Naive thymus-derived CD4-positive, alpha-beta T cell (primary cell): ENCODE results near the gene ZNF677. TPM values are rescaled to one million over a fixed set of nuclear protein-coding genes. Genes with fewer than 3 reads are reported as not detected.
"Not testable (repeated sequence)": the region's sequence is repeated elsewhere in the genome, so short reads cannot be mapped to it uniquely, and the experiment has no call there.

Experiments
- ATAC-seq: fragments of 150-1000 bp; cut with Tn5 transposase; 2 replicates; pipeline ENCODE4 v1.10.0; 2021; ENCODE audit warnings: mild to moderate bottlenecking, moderate library complexity
- CTCF ChIA-PET: fragments of 350-600 bp; sonication (Branson Sonifier 250); formaldehyde crosslinking; loops from one replicate; lab custom pipeline; 2021; ENCODE audit warnings: antibody characterized with exemption; lab: Charles Lee
- POLR2A ChIA-PET: fragments of 350-600 bp; sonication (Branson Sonifier 250); formaldehyde crosslinking; loops from one replicate; lab custom pipeline; 2021; ENCODE audit warnings: antibody characterized with exemption, inconsistent platforms; lab: Charles Lee
- DNase-seq, 9 donors: peaks; one replicate each; pipeline versions ENCODE4 v3.0.0 to v3.0.0-alpha.2; 2020 to 2022; ENCODE audit warnings: mixed read lengths in 1 of 9
- H3K27ac ChIP-seq: one replicate; pipeline ENCODE4 v1.7.0; 2013; ENCODE audit warnings: mild to moderate bottlenecking, low read depth, low read length, moderate library complexity
- H3K27me3 ChIP-seq, 2 donors: one replicate each; pipeline ENCODE4 v1.7.0; 2013; ENCODE audit warnings: low read length in 2 of 2, mild to moderate bottlenecking in 2 of 2, moderate library complexity in 2 of 2; ENCODE audit not compliant: control insufficient read depth in 2 of 2, insufficient read depth in 2 of 2
- H3K36me3 ChIP-seq, 3 experiments: 1 replicate in 2 of 3; 2 replicates in 1 of 3; pipeline ENCODE4 v1.7.0; 2013; ENCODE audit warnings: low read length in 3 of 3, mild to moderate bottlenecking in 3 of 3, moderate library complexity in 1 of 3; ENCODE audit not compliant: insufficient read depth in 3 of 3, control insufficient read depth in 2 of 3
- H3K4me1 ChIP-seq, 2 donors: one replicate each; pipeline ENCODE4 v1.7.0; 2013; ENCODE audit warnings: low read length in 2 of 2, mild to moderate bottlenecking in 2 of 2, moderate library complexity in 1 of 2; ENCODE audit not compliant: control insufficient read depth in 2 of 2, insufficient read depth in 2 of 2
- H3K4me3 ChIP-seq: 2 replicates; pipeline ENCODE4 v1.7.0; 2013; ENCODE audit warnings: mild to moderate bottlenecking, low read length
- H3K9me3 ChIP-seq, 3 experiments: 1 replicate in 2 of 3; 2 replicates in 1 of 3; pipeline ENCODE4 v1.7.0; 2013; ENCODE audit warnings: low read length in 3 of 3; ENCODE audit not compliant: control insufficient read depth in 2 of 3
- H3K27ac Mint-ChIP-seq, 9 donors: one replicate each; pipeline ENCODE4 v1.8.0; 2020 to 2022; ENCODE audit warnings: mixed read lengths in 9 of 9, mild to moderate bottlenecking in 8 of 9, moderate library complexity in 5 of 9, inconsistent platforms in 2 of 9
- H3K27me3 Mint-ChIP-seq, 5 donors: one replicate each; pipeline ENCODE4 v1.8.0; 2021 to 2022; ENCODE audit warnings: mixed read lengths in 5 of 5, mild to moderate bottlenecking in 1 of 5
- H3K36me3 Mint-ChIP-seq, 5 donors: one replicate each; pipeline ENCODE4 v1.8.0; 2020 to 2022; ENCODE audit warnings: mixed read lengths in 5 of 5, mild to moderate bottlenecking in 3 of 5, inconsistent platforms in 1 of 5
- H3K4me1 Mint-ChIP-seq, 7 donors: one replicate each; pipeline ENCODE4 v1.8.0; 2020 to 2022; ENCODE audit warnings: mixed read lengths in 7 of 7, mild to moderate bottlenecking in 3 of 7, inconsistent platforms in 1 of 7
- H3K4me3 Mint-ChIP-seq, 10 donors: one replicate each; pipeline ENCODE4 v1.8.0; 2020 to 2022; ENCODE audit warnings: mild to moderate bottlenecking in 10 of 10, mixed read lengths in 10 of 10, moderate library complexity in 6 of 10, inconsistent platforms in 2 of 10
- H3K9me3 Mint-ChIP-seq, 11 donors: one replicate each; pipeline ENCODE4 v1.8.0; 2020 to 2022; ENCODE audit warnings: mixed read lengths in 11 of 11, mild to moderate bottlenecking in 4 of 11, inconsistent platforms in 1 of 11, moderate library complexity in 1 of 11
- intact Hi-C, 2 donors: fragments of 100-400 bp; cut with micrococcal nuclease; formaldehyde crosslinking; loops; one replicate each; pipeline ENCODE4 v1.15.1; 2023
- polyA plus RNA-seq, 2 donors: library from polyadenylated mRNA; unstranded; fragments of 300-500 nt; fragmentation: Illumina TruSeq; gene quantifications; one replicate each; pipeline ENCODE4 v1.2.3, GENCODE V29; 2021
- total RNA-seq, 6 experiments: library from RNA in 5 of 6; stranded (reverse) in 5 of 6; gene quantifications; 1 replicate in 5 of 6; 2 replicates in 1 of 6; pipeline ENCODE4 v1.2.3 and lab custom pipeline; 2021 to 2026

ZNF677 gene
- total and polyA plus RNA-seq, 7 experiments from 2014 or later: 2.2 to 29.9 (median 20.5) TPM

DNA sequence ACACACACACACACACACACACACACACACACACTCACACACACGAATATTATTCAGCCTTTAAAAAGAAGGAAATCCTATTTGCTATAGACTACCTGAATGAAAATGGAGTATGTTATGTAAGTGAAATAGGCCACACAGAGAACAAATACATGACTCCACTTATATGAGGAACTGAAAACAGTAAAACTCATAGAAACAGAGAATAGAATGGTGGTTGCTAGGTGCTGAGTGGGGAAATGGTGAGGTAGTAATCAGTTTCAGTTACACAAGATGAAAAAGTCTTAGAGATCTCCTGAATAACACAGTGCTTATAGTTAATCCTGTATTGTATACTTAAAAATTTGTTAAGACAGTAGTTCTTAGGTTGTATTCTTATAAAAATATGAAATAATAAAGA is 8.2 kb downstream of the ZNF677 start:
- H3K4me1 ChIP-seq: no peaks in the 10 kb centered on the region
- no peak overlapping the region for H3K4me3 ChIP-seq
- no peak overlapping the region for H3K27ac ChIP-seq
- H3K27me3 ChIP-seq: no peaks in the 10 kb centered on the region
- H3K9me3 ChIP-seq: peaks cover 6 to 57% (median 7%) of the 10 kb centered on the region in 3 experiments
- CTCF ChIA-PET: no interaction called here
- peaks cover 0 to 48% (median 0%) of the 10 kb centered on the region in 3 experiments for H3K36me3 ChIP-seq
- no peak for ATAC-seq
- peaks cover 0 to 1% (median 0%) of the 10 kb centered on the region in 7 donors for H3K4me1 Mint-ChIP-seq
- intact Hi-C loops: no loop called here
- H3K36me3 Mint-ChIP-seq: peaks cover 10 to 91% (median 56%) of the 10 kb centered on the region in 5 donors
- peaks cover 0 to 5% (median 0%) of the 10 kb centered on the region in 5 donors for H3K27me3 Mint-ChIP-seq
- no peak overlapping the region for H3K27ac Mint-ChIP-seq
- POLR2A ChIA-PET: no interaction called here
- peaks cover 14 to 95% (median 78%) of the 10 kb centered on the region in 11 donors for H3K9me3 Mint-ChIP-seq
- no peak for DNase-seq
- no peak overlapping the region for H3K4me3 Mint-ChIP-seq

DNA sequence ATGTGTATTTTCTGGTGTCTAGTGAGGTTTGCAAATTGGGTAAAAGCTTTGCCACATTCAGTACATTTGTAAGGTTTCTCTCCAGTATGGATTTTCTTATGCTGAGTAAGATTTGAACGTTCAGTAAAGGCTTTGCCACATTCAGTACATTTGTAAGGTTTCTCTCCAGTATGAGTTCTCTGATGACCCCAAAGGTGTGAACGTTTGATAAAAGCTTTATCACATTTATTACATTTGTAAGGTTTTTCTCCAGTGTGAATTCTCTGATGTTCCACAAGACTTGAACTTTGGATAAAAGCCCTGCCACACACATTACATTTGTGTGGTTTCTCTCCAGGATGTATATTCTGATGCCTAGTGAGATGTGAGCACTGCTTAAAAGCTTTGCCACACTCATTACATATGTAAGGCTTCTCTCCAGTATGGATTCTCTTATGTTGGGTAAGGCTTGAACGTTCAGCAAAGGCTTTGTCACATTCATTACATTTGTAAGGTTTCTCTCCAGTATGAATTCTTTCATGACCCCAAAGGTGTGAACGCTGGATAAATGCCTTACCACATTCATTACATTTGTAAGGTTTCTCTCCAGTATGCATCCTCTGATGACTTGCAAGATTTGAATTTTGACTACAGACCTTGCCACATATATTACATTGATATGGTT is 17.4 kb downstream of the ZNF677 start:
- Histone ChIP-seq H3K4me3 (no peak overlapping the region), H3K9me3 (peaks cover 3 to 96% (median 17%) of the 10 kb centered on the region in 3 experiments), H3K4me1 (no peaks in the 10 kb centered on the region), H3K27ac (no peak overlapping the region), H3K36me3 (peaks cover 0 to 35% (median 0%) of the 10 kb centered on the region in 3 experiments), H3K27me3 (no peaks in the 10 kb centered on the region)
- H3K4me1 Mint-ChIP-seq: no peaks in the 10 kb centered on the region
- H3K27me3 Mint-ChIP-seq: no peaks in the 10 kb centered on the region
- POLR2A ChIA-PET: no interaction called here
- intact Hi-C loops: no loop called here
- H3K9me3 Mint-ChIP-seq: peaks cover 5 to 99% (median 74%) of the 10 kb centered on the region in 11 donors
- ATAC-seq (no peak), DNase-seq (no peak)
- no peak overlapping the region for H3K27ac Mint-ChIP-seq
- H3K36me3 Mint-ChIP-seq: peaks cover 9 to 59% (median 36%) of the 10 kb centered on the region in 5 donors
- CTCF ChIA-PET: no interaction called here
- H3K4me3 Mint-ChIP-seq: no peak overlapping the region

DNA sequence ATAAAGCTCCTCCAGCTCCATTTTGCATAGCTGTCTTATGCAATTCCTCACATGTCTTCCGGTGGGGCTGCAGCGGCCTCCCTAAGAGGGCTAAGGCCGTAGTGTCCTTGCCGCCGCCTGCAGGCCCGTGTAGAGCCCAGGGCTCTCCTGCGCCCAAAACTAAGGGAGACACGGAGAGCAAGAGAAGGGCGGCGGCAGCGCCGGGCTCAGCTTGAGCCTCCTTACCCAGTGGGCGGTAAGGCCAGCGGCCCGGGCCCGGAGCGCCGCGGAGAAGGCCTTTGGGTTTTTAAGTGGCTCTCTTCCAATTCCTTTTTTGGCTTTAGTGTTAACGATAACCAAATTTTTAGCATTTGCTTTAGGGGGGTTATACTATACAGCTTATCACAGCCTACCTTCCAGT is 30.1 kb downstream of the ZNF677 start:
- H3K36me3 ChIP-seq: no peaks in the 10 kb centered on the region
- intact Hi-C loops: no loop called here
- CTCF ChIA-PET: no interaction called here
- Mint-ChIP-seq H3K4me3 (no peak overlapping the region), H3K27me3 (no peaks in the 10 kb centered on the region), H3K36me3 (peaks cover 3 to 28% (median 18%) of the 10 kb centered on the region in 5 donors), H3K9me3 (peaks cover 12 to 86% (median 51%) of the 10 kb centered on the region in 11 donors), H3K4me1 (no peaks in the 10 kb centered on the region), H3K27ac (no peak overlapping the region)
- no peak overlapping the region for H3K27ac ChIP-seq
- POLR2A ChIA-PET: no interaction called here
- no peaks in the 10 kb centered on the region for H3K27me3 ChIP-seq
- DNase-seq: no peak
- H3K9me3 ChIP-seq: peaks cover 0 to 63% (median 8%) of the 10 kb centered on the region in 3 experiments
- ATAC-seq: no peak
- no peaks in the 10 kb centered on the region for H3K4me1 ChIP-seq
- no peak overlapping the region for H3K4me3 ChIP-seq

DNA sequence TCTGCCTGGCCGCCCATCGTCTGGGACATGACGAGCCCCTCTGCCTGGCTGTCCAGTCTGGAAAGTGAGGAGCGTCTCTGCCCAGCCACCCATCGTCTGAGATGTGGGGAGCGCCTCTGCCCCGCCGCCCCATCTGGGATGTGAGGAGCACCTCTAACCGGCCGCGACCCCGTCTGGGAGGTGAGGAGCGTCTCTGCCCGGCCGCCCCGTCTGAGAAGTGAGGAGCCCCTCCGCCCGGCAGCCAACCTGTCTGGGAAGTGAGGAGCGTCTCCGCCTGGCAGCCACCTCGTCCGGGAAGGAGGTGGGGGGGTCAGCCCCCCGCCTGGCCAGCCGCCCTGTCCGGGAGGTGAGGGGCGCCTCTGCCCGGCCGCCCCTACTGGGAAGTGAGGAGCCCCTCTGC is 32.0 kb downstream of the ZNF677 start:
- H3K4me1 Mint-ChIP-seq, H3K4me3 ChIP-seq, H3K27ac Mint-ChIP-seq, H3K4me3 Mint-ChIP-seq, DNase-seq, H3K27me3 ChIP-seq, ATAC-seq, H3K27me3 Mint-ChIP-seq, H3K4me1 ChIP-seq, intact Hi-C loops, H3K27ac ChIP-seq, H3K36me3 ChIP-seq, POLR2A ChIA-PET, CTCF ChIA-PET: not testable (repeated sequence)
- Mint-ChIP-seq H3K9me3 (peaks cover 11 to 85% (median 49%) of the 10 kb centered on the region in 11 donors), H3K36me3 (peaks cover 2 to 31% (median 11%) of the 10 kb centered on the region in 5 donors)
- peaks cover 0 to 63% (median 11%) of the 10 kb centered on the region in 3 experiments for H3K9me3 ChIP-seq

- intact Hi-C loops: no loop called here
- peaks cover 34 to 68% (median 42%) of the 10 kb centered on the region in 5 donors for H3K36me3 Mint-ChIP-seq
- POLR2A ChIA-PET: no interaction called here
- peaks cover 37 to 98% (median 65%) of the 10 kb centered on the region in 3 experiments for H3K9me3 ChIP-seq
- H3K4me1 ChIP-seq: no peaks in the 10 kb centered on the region
- no peaks in the 10 kb centered on the region for H3K4me1 Mint-ChIP-seq
- H3K4me3 Mint-ChIP-seq: no peak overlapping the region
- DNase-seq (no peak), ATAC-seq (no peak)
- H3K27me3 Mint-ChIP-seq: no peaks in the 10 kb centered on the region
- peak overlapping the region; percentile 7 for H3K4me3 ChIP-seq
- no peak overlapping the region for H3K27ac ChIP-seq
- H3K27me3 ChIP-seq: no peaks in the 10 kb centered on the region
- peaks cover 0 to 36% (median 11%) of the 10 kb centered on the region in 3 experiments for H3K36me3 ChIP-seq
- no peak overlapping the region for H3K27ac Mint-ChIP-seq
- peaks cover 9 to 95% (median 77%) of the 10 kb centered on the region in 11 donors for H3K9me3 Mint-ChIP-seq
- CTCF ChIA-PET: no interaction called here
Measured at GRCh38 chr19:53212703-53213320, 41.9 kb downstream of the ZNF677 start.

GRCh38 chr19:53211554-53211953 is 43.1 kb downstream of the ZNF677 start:
- POLR2A ChIA-PET: interaction anchor here (0.6 to 0.7 kb wide), 2 partner anchors 17 to 576 kb away, joined by 3 read pairs; no protein-coding TSS in a partner anchor
- H3K4me1 ChIP-seq, CTCF ChIA-PET, H3K27me3 ChIP-seq, DNase-seq, H3K27ac Mint-ChIP-seq, H3K4me1 Mint-ChIP-seq, H3K27ac ChIP-seq, intact Hi-C loops, H3K4me3 Mint-ChIP-seq, ATAC-seq, H3K27me3 Mint-ChIP-seq: not testable (repeated sequence)
- Histone ChIP-seq H3K4me3 (peak overlapping the region; percentile 5), H3K36me3 (peaks cover 0 to 37% (median 11%) of the 10 kb centered on the region in 3 experiments), H3K9me3 (peaks cover 35 to 87% (median 63%) of the 10 kb centered on the region in 3 experiments)
- Mint-ChIP-seq H3K36me3 (peaks cover 42 to 78% (median 53%) of the 10 kb centered on the region in 5 donors), H3K9me3 (peaks cover 14 to 96% (median 85%) of the 10 kb centered on the region in 11 donors)
